K562 (cell line): ENCODE data around the gene HSPA1L. TPM values are rescaled to one million over a fixed set of nuclear protein-coding genes. Genes with fewer than 3 reads are reported as not detected.

Source experiments
- CBX3 ChIP-seq, 2 experiments: IDR thresholded peaks; 1 replicate in 1 of 2; 2 replicates in 1 of 2; pipeline ENCODE4 v1.6.1; 2012; ENCODE audit warnings: inconsistent platforms in 2 of 2, low read length in 2 of 2, borderline replicate concordance in 1 of 2, control low read depth in 1 of 2
- CEBPB ChIP-seq: fragments of 450-650 bp; IDR thresholded peaks from 2 replicates; pipeline ENCODE4 v1.6.1; 2016; ENCODE audit warnings: missing genetic modification characterization, missing compliant biosample characterization
- FOS ChIP-seq: IDR thresholded peaks from 3 replicates; pipeline ENCODE4 v1.6.1; 2011; ENCODE audit not compliant: insufficient read length; ENCODE audit errors: extremely low read depth
- MAFK ChIP-seq: IDR thresholded peaks from 2 replicates; pipeline ENCODE4 v1.6.1; 2011; ENCODE audit warnings: low read length, improper control_type of control experiment
- MCM2 ChIP-seq: fragments of 450-650 bp; IDR thresholded peaks from 2 replicates; pipeline ENCODE4 v1.6.1; 2017; ENCODE audit warnings: low read depth, mild to moderate bottlenecking
- NCOR1 ChIP-seq: fragments of 450-650 bp; IDR thresholded peaks from 2 replicates; pipeline ENCODE4 v1.6.1; 2016; ENCODE audit warnings: mild to moderate bottlenecking, moderate library complexity
- SNRNP70 ChIP-seq: fragments of 200-400 bp; formaldehyde crosslinking; optimal IDR thresholded peaks from 2 replicates; pipeline ENCODE3; 2017; ENCODE audit warnings: low read depth, low read length
- U2AF2 ChIP-seq: fragments of 200-400 bp; formaldehyde crosslinking; optimal IDR thresholded peaks from 2 replicates; pipeline ENCODE3; 2017; ENCODE audit warnings: low read depth, mild to moderate bottlenecking, low read length
- ZNF263 ChIP-seq: sonication (generic); formaldehyde crosslinking; IDR thresholded peaks from 2 replicates; pipeline ENCODE4 v1.8.0; 2022; ENCODE audit warnings: mild to moderate bottlenecking, missing genetic modification reagents, borderline replicate concordance
- ZNF41 ChIP-seq: fragments of 250-450 bp; sonication (Bioruptor Pico); conservative IDR thresholded peaks from 2 replicates; pipeline ENCODE4 v1.4.0; 2020; ENCODE audit warnings: mild to moderate bottlenecking
- polyA plus RNA-seq, 8 experiments: library from polyadenylated mRNA; depleted of rRNA in 4 of 8; stranded (reverse) in 5 of 8; unstranded in 3 of 8; fragments of >200 nt; fragmentation: Nextera tagmentation in 2 of 8; fragmentation: Illumina TruSeq in 1 of 8; extraction: Ambion mirVana in 2 of 8; extraction: Trizol in 1 of 8; gene quantifications; 2 replicates each; pipeline versions ENCODE4 v1.2.1 to v1.2.3, GENCODE V29; 2011 to 2014; ENCODE audit warnings: inconsistent platforms in 1 of 8, missing spikeins in 1 of 8
- total RNA-seq, 7 experiments: library from RNA; depleted of rRNA in 6 of 7; stranded (reverse); fragments of >200 nt in 6 of 7; fragmentation: Illumina TruSeq in 2 of 7; extraction: Trizol in 2 of 7; gene quantifications; 2 replicates each; pipeline versions ENCODE4 v1.2.1 to v1.2.3, GENCODE V29; 2011 to 2021; ENCODE audit warnings: low replicate concordance in 1 of 7
- TF ChIP-seq, protein P1 (sequence below): fragments of 450-650 bp; IDR thresholded peaks from 2 replicates; pipeline ENCODE4 v1.6.1; 2016; ENCODE audit warnings: mild to moderate bottlenecking, moderate library complexity
- TF ChIP-seq, protein P2 (sequence below): fragments of 150-350 bp; IDR thresholded peaks from 2 replicates; pipeline ENCODE4 v1.6.1; 2014; ENCODE audit warnings: low read depth, mild to moderate bottlenecking, low read length, borderline replicate concordance

HSPA1L gene
- total and polyA plus RNA-seq, 9 of the 15 experiments (the other 6 are each of a cell fraction or from before 2014, with no cell fraction given): 0.14 to 2.1 (median 1.3) TPM

DNA sequence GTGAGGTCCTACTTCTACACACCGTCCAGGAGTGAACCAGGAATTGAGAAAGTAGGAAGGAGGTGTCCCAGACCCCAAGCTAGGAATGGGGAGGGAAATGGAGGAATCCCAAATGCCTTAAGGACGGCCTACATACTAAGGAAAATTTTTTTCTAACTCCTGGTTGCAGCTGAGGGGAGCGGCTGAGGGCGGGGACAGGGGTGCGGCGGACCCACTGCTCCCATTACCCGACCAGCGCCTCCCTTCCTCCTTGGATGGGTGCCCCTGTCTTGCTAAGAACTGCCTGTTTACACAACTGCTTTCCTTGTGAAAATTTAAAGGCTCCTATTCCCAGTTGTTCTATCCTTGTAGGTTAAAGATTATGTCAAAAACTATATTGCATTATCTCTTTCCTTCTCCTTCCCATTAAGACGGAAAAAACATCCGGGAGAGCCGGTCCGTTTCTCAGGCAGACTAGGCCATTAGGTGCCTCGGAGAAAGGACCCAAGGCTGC is 11.8 kb upstream of the HSPA1L start (continued):
- peak in 1 of 2 experiments; percentile 7; a peak in 1 of 3 replicates for TF ChIP-seq CBX3 (IDR thresholded peaks at IDR 0.05; ENCODE audit: borderline replicate concordance in 1 of 2, low read length in 2 of 2)
- no peak for TF ChIP-seq MAFK
- no peak; the same call in 1 of the 2 replicates for TF ChIP-seq ZNF263 (CRISPR knock-in tag)
- no peak for TF ChIP-seq MCM2
- TF ChIP-seq, protein P1, sequence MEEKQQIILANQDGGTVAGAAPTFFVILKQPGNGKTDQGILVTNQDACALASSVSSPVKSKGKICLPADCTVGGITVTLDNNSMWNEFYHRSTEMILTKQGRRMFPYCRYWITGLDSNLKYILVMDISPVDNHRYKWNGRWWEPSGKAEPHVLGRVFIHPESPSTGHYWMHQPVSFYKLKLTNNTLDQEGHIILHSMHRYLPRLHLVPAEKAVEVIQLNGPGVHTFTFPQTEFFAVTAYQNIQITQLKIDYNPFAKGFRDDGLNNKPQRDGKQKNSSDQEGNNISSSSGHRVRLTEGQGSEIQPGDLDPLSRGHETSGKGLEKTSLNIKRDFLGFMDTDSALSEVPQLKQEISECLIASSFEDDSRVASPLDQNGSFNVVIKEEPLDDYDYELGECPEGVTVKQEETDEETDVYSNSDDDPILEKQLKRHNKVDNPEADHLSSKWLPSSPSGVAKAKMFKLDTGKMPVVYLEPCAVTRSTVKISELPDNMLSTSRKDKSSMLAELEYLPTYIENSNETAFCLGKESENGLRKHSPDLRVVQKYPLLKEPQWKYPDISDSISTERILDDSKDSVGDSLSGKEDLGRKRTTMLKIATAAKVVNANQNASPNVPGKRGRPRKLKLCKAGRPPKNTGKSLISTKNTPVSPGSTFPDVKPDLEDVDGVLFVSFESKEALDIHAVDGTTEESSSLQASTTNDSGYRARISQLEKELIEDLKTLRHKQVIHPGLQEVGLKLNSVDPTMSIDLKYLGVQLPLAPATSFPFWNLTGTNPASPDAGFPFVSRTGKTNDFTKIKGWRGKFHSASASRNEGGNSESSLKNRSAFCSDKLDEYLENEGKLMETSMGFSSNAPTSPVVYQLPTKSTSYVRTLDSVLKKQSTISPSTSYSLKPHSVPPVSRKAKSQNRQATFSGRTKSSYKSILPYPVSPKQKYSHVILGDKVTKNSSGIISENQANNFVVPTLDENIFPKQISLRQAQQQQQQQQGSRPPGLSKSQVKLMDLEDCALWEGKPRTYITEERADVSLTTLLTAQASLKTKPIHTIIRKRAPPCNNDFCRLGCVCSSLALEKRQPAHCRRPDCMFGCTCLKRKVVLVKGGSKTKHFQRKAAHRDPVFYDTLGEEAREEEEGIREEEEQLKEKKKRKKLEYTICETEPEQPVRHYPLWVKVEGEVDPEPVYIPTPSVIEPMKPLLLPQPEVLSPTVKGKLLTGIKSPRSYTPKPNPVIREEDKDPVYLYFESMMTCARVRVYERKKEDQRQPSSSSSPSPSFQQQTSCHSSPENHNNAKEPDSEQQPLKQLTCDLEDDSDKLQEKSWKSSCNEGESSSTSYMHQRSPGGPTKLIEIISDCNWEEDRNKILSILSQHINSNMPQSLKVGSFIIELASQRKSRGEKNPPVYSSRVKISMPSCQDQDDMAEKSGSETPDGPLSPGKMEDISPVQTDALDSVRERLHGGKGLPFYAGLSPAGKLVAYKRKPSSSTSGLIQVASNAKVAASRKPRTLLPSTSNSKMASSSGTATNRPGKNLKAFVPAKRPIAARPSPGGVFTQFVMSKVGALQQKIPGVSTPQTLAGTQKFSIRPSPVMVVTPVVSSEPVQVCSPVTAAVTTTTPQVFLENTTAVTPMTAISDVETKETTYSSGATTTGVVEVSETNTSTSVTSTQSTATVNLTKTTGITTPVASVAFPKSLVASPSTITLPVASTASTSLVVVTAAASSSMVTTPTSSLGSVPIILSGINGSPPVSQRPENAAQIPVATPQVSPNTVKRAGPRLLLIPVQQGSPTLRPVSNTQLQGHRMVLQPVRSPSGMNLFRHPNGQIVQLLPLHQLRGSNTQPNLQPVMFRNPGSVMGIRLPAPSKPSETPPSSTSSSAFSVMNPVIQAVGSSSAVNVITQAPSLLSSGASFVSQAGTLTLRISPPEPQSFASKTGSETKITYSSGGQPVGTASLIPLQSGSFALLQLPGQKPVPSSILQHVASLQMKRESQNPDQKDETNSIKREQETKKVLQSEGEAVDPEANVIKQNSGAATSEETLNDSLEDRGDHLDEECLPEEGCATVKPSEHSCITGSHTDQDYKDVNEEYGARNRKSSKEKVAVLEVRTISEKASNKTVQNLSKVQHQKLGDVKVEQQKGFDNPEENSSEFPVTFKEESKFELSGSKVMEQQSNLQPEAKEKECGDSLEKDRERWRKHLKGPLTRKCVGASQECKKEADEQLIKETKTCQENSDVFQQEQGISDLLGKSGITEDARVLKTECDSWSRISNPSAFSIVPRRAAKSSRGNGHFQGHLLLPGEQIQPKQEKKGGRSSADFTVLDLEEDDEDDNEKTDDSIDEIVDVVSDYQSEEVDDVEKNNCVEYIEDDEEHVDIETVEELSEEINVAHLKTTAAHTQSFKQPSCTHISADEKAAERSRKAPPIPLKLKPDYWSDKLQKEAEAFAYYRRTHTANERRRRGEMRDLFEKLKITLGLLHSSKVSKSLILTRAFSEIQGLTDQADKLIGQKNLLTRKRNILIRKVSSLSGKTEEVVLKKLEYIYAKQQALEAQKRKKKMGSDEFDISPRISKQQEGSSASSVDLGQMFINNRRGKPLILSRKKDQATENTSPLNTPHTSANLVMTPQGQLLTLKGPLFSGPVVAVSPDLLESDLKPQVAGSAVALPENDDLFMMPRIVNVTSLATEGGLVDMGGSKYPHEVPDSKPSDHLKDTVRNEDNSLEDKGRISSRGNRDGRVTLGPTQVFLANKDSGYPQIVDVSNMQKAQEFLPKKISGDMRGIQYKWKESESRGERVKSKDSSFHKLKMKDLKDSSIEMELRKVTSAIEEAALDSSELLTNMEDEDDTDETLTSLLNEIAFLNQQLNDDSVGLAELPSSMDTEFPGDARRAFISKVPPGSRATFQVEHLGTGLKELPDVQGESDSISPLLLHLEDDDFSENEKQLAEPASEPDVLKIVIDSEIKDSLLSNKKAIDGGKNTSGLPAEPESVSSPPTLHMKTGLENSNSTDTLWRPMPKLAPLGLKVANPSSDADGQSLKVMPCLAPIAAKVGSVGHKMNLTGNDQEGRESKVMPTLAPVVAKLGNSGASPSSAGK: no peak
- TF ChIP-seq FOS: no peak
- TF ChIP-seq NCOR1: no peak
- TF ChIP-seq CEBPB (tag): no peak
- TF ChIP-seq SNRNP70: no peak
- TF ChIP-seq, protein P2, sequence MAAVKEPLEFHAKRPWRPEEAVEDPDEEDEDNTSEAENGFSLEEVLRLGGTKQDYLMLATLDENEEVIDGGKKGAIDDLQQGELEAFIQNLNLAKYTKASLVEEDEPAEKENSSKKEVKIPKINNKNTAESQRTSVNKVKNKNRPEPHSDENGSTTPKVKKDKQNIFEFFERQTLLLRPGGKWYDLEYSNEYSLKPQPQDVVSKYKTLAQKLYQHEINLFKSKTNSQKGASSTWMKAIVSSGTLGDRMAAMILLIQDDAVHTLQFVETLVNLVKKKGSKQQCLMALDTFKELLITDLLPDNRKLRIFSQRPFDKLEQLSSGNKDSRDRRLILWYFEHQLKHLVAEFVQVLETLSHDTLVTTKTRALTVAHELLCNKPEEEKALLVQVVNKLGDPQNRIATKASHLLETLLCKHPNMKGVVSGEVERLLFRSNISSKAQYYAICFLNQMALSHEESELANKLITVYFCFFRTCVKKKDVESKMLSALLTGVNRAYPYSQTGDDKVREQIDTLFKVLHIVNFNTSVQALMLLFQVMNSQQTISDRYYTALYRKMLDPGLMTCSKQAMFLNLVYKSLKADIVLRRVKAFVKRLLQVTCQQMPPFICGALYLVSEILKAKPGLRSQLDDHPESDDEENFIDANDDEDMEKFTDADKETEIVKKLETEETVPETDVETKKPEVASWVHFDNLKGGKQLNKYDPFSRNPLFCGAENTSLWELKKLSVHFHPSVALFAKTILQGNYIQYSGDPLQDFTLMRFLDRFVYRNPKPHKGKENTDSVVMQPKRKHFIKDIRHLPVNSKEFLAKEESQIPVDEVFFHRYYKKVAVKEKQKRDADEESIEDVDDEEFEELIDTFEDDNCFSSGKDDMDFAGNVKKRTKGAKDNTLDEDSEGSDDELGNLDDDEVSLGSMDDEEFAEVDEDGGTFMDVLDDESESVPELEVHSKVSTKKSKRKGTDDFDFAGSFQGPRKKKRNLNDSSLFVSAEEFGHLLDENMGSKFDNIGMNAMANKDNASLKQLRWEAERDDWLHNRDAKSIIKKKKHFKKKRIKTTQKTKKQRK: no peak
- TF ChIP-seq U2AF2: no peak
- peak; percentile 68 for TF ChIP-seq ZNF41 (CRISPR knock-in tag)
